ENCODE results near the gene ANKK1.

DNA sequence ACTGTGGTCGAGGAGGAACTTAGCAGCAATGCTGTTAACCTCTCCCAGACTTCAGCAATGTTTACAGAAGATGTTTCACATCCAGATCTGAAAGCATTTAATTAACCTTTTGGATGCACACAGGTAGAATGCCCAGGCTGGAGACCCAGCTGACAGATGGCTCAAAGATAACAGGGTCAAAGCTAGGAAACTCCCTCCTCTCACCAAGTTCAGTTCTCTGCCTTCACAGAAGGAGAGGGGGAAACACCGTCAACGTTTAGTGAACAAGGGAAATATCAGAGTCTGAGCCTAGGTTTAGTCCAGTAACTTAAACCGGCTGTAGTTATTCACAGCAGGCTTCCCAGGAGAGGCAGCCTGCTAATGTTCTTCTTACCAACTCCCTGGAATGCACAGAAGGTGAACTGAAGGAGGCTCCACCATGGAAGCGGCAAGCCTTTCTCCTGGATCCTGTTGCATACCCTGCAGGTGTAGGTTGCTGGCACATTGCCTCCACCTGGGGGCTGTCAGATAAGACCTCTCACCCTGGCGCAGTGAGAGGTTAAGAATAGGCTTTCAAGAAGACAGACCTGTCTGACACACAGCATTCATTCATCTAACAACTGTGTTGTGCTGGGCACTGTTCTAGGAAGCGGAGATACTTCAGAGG is 23.5 kb upstream of the ANKK1 start:
- TF ChIP-seq, protein P1, sequence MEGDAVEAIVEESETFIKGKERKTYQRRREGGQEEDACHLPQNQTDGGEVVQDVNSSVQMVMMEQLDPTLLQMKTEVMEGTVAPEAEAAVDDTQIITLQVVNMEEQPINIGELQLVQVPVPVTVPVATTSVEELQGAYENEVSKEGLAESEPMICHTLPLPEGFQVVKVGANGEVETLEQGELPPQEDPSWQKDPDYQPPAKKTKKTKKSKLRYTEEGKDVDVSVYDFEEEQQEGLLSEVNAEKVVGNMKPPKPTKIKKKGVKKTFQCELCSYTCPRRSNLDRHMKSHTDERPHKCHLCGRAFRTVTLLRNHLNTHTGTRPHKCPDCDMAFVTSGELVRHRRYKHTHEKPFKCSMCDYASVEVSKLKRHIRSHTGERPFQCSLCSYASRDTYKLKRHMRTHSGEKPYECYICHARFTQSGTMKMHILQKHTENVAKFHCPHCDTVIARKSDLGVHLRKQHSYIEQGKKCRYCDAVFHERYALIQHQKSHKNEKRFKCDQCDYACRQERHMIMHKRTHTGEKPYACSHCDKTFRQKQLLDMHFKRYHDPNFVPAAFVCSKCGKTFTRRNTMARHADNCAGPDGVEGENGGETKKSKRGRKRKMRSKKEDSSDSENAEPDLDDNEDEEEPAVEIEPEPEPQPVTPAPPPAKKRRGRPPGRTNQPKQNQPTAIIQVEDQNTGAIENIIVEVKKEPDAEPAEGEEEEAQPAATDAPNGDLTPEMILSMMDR (IDR thresholded peaks at IDR 0.05; ENCODE audit: low read depth, low read length) = no peak
- TF ChIP-seq POLR2A (IDR thresholded peaks at IDR 0.05; ENCODE audit: extremely low read depth, insufficient read length) = no peak
- TF ChIP-seq MYC (IDR thresholded peaks at IDR 0.05; ENCODE audit: low read depth, low read length) = no peak

All from NB4 (cell line).